DMS53 treated with DMSO at 0.1 percent for 48 hours (cell line): ENCODE results near the gene FNDC8.
A peak's percentile ranks its signal among the peaks of the same experiment; 100 is the strongest.
"Not testable (repeated sequence)": the region's sequence is repeated elsewhere in the genome, so short reads cannot be mapped to it uniquely, and the experiment has no call there.

Experiments used
- DNase-seq: peaks from one replicate; lab custom pipeline; 2025; ENCODE audit not compliant: unreplicated experiment; lab: John Stamatoyannopoulos, UW

Gene FNDC8

DNA sequence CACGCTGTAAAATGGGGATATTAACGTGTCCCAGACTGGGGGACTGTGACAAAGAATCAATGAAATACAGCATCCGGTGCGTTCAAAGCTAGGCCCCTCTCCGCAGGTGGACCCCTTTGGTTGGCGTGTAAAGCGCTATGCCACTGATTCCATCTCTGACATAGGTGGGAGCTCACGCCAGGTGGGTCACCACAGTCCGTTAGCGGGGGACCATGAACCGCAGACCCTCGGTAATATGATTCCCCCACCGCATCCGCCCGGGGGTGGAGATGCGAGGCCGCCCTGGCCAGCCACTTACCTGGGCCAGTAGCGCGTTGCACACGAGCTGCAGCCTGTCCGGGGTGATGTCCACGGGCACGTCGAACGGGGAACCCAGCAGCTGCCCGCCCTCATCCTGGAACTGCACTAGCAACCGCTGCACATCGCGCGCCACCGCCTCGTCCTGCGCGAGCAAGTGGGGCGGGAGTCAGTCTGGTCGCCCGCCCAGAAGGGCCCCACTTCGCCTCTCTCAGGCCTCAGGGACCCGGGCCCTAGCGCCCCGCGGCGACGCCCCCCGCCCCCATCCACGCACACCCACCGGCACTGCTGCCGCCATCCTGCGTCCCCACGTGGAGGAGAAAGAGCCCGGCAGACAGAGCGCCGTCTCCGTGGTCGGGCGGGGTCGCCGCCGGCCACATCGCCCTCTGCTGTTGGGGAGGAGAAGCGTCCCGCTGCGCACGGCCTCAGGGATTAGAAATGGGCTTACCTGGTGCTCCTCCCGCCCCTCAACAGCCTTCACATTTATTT lies 20.5 kb downstream of the FNDC8 start, which contains the start of gene NLE1:
NLE1 (minus strand) TSS at position 623 of the 786 bp plus-strand sequence; CDS start at position 595, 28 bp downstream.
- DNase-seq, result peak; percentile 36

DNA sequence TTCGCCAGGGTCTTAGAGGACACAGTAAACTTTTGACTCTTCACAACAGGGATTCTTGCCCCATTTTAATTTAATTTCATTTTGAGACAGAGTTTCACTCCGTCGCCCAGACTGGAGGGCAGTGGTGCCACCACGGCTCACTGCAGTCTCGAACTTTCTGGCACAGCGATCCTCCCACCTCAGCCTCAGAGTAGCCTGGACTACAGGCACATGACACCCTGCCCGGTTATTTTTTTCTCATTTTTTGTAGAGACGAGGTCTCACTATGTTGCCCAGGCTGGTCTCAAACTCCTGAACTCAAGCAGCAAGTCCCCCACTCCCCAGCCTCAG lies 21.0 kb downstream of the FNDC8 start:
- DNase-seq, result no peak

DNA sequence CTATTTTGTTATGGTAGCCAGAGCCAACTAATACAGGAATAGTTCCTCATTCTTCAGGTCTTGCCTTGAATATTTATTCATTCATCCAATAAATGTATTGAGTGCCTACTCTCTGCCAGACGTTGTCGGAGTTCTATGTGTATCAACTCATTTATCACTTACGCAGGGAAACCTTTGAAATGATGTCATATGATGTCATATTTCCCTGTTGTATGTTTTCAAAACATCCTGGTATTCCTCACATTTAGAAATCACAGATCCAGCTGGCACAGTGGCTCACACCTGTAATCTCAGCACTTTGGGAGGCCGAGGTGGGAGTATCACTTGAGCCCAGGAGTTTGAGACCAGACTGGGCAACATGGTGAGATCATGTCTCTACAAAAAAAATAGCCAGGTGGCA lies 23.4 kb downstream of the FNDC8 start:
- no peak for DNase-seq

DNA sequence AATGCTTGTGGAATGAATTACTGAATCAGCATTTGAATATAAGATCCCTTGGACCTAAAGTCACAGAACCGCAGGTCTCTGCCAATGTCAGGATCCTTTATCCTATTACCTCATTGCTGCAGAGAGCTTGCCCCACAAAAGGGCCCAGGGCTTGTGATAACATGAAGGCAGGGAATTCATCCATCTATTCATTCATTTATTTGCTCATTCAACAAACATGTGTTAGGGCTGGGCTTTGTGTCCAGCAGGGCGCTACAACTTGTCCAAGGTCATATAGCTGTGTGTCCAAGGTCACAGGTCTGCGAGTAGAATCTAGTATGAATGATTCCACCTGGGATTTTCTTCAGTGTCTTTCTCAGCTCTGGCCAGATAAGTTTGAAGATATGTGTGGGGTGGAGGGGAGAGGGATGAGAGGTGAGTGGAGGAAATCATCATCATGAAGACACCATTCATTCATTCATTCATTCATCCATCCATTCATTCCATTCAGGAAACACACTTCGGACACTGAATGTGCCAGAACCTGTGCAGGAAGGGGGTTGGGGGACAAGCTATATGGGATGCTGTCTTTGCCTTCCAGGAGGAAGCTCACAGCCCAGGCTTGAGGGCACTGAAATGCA lies 24.9 kb downstream of the FNDC8 start:
- no peak for DNase-seq

DNA sequence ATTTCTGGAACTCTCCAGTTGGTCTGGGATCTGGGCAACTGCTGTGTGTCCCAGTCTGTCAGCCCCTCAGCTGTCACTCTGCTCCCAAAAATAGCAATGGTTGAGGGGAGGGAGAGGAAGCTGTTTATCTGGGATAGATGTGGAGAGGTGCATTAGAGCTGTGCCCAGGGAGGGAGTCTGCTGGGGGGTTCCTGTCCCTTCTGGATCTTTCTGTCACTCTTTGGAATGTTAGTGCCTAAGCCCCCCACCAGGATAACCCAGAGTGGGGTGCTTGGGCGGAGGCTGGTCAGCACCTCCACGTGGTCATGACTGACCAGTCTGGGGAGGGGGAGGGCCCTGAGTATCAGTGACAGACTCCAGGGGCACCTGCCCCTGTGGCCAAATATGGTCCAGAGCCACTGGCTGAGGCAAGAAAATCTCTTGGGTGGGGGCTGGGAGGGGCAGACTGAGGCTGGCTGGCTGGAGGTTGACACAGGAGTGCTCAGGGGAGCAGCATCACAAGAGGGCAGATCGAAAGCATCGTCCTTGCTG lies 26.0 kb downstream of the FNDC8 start, which contains the start of gene UNC45B:
UNC45B (plus strand) TSS at position 443 of the 531 bp plus-strand sequence. CDS start 447 bp downstream, outside the sequence.
- DNase-seq, result no peak

DNA sequence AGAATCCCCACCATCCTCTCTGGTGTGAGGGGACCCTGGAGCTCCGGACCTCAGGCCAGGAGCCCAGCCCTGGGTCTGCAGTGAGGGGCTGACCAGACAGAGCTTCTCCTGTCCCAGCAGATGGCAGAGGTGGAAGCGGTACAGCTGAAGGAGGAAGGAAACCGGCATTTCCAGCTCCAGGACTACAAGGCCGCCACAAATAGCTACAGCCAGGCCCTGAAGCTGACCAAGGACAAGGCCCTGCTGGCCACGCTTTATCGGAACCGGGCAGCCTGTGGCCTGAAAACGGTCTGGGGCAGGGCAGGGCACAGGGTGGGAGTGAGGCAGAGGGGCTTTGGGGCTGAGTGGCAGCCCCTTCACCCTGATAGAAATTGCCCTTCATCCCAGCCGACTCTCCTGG lies 26.7 kb downstream of the FNDC8 start:
- DNase-seq, result no peak

DNA sequence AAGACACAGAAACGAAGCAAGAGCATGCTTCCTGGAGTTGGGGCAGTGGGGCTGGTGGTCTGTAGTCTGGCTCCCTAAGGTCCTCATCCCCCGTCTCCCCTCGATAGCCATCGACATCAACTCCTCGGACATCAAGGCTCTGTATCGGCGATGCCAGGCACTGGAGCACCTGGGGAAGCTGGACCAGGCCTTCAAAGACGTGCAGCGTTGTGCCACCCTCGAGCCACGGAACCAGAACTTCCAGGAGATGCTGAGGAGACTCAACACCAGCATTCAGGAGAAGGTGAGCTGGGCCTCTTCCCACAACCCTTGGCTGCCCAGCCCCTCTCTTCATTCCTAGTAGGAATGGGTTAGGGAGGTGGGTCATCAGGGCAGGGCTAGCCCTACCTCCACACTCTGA lies 28.5 kb downstream of the FNDC8 start:
- no peak for DNase-seq

DNA sequence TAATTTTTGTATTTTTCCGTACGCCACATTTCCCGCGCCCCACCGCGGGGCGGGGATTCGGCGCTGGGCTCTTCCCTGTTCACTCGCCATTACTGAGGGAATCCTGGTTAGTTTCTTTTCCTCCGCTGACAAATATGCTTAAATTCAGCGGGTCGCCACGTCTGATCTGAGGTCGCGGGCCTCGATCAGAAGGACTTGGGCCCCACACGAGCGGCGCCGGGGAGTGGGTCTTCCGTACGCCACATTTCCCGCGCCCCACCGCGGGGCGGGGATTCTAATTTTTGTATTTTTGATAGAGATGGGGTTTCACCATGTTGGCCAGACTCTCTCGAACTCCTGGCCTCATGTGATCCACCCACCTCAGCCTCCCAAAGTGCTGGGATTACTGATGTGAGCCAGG lies 29.7 kb downstream of the FNDC8 start:
- not testable (repeated sequence) for DNase-seq

DNA sequence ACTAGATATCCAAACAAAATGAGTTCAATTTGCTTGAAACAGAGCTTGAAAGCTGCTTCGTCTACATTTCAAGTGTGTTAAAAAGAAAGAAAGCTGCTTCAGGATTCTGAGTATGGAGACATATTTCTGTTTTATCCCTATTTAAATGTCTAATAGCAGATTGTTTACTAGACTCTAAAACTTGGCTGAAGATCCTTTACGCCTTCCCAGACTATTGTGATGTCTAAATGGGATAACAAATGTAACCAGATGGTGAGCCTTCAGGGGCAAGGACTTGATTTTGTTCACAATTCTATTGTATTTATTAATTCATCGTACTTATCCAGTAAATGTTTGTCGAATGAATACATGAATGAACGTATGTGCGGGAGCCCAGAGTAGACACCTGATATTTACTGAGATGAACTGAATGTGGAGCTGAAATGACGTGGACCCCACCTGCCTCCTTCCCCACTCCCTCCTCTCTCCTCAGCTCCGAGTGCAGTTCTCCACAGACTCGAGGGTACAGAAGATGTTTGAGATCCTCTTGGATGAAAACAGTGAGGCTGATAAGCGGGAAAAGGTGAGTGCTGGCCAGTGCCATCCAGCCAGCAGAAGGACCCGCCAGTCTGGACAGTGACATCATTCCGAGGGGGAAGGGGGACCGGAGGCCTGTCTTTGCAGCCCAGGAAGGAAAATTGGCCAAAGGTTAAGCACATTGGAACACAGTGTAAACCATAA lies 31.2 kb downstream of the FNDC8 start:
- DNase-seq, result no peak

DNA sequence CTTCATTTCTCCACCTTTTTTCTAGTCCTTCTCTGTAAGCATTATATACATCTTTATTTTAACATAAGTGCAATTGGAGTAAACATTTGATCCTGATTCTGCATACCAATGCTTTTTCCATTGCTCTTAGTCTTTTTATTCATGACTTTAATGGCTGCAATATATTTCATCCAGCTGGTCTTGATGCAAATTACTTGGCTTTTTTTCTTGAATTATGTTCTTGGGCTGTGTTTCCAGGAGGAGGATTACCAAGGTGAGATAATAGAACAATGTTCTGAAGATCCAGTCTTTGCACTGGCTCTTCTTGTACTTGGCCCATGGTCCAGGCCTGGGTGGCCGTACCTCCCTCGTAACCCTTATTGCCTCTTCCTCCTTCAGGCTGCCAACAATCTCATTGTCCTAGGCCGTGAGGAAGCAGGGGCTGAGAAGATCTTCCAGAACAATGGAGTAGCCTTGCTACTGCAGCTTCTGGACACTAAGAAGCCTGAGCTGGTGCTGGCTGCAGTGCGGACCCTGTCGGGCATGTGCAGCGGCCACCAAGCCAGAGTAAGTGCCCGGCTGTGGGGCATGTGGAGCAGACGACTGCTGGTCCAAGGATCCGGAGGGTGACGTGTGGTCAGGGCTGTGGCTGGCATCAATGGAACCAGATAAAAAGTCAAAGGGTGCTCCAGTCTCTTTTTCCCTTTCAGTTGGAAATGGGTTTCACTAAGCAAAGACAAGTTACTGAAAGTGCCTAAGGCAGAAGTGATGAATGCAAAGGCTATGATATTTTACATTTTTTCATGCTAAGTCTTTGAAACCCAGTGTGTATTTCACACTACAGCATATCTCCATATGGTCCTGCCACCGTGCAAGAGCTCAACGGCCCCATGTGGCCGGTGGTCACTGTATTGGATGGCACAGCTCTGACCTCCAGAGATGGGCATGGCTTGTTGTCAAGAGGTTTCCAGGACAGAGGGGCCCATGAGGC lies 33.1 kb downstream of the FNDC8 start:
- DNase-seq, result no peak

DNA sequence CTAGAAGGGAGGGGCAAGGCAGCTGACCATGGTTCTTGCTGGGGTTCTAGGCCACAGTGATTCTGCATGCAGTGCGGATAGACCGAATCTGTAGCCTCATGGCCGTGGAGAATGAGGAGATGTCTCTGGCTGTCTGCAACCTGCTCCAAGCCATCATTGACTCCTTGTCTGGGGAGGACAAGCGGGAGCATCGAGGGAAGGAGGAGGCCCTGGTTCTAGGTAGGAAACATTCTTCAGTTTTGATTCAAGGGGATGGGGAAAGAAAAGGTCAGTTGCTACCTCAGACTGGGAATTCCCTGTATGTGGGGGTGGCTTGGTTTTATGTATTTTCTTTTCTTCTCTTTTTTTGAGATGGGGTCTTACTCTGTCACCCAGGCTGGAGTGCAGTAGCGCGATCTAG lies 33.8 kb downstream of the FNDC8 start:
- no peak for DNase-seq

DNA sequence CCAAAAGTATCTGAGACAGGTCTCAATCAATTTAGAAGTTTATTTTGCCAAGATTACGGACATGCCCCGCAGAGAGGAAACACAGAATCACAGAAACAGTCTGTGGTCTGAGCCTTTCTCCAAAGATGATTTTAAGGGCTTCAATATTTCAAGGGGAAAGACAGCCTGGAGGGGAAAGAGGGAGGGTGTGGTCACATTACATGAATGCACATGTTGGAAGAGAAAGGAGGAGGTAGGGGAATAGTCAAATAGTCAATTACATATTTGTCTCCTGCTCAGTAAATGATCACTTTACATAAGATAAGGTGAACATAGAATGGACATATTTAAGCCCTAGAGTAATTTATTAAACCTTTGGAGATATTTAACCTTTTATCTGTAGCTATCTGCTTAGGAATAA lies 38.5 kb downstream of the FNDC8 start:
- no peak for DNase-seq

DNA sequence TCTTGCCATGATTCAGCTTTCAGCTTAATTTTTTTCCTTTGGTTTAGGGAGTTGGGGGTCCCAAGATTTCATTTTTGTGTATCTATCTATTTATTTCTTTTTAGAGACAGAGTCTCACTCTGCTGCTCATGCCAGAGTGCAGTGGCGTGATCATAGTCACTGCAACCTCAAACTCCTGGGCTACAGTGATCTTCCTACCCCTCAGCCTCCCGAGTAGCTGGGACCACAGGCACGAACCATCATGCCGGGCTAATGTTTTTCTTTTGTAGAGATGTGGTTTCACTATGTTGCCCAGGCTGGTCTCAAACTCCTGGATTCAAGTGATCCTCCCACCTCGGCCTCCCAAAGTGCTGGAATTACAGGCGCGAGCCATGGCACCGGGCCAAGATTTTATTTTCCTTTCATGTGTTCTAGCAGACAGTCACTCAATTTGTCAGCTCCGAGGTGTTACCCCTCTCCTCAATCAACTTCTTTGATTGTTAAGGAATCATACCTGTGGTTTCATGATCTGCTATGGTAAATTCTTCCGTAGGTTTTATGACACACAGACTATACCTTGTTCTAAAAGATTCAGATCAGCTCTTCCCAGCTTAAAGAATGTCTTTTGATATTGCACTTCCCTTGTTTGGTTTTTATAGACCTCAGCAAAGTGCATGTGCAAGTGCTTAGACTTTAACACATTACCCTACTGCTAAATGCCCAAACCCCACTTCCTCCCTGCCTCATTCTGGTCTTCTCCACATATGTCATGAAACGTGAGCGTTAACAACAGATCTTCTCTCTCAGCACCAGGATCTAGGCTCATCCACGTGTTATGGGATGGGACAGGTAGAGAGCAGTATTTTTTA lies 39.2 kb downstream of the FNDC8 start:
- DNase-seq, result no peak

DNA sequence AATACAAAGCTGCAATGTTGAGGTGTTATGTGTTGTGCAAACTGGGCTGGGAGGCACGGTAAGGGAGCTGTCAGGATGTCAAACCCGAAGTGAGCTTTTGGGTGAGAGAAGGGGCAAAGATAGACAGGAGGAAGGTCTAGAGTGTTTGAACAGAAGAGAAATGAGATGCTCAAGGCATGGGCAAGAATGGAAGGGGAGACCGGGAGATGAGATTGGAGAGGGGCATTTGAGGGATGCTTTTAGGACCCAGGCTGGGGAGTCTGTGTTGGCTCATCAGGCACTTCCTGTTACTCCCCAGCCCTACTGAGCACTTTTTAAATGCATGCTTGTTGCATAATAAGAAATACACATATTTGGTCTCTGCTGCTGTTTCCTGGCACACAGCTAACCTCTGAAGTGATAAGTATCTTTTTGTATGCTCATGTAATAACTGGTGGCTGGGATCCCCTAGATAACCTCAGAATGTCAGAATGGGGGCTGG lies 39.9 kb downstream of the FNDC8 start:
- no peak for DNase-seq

DNA sequence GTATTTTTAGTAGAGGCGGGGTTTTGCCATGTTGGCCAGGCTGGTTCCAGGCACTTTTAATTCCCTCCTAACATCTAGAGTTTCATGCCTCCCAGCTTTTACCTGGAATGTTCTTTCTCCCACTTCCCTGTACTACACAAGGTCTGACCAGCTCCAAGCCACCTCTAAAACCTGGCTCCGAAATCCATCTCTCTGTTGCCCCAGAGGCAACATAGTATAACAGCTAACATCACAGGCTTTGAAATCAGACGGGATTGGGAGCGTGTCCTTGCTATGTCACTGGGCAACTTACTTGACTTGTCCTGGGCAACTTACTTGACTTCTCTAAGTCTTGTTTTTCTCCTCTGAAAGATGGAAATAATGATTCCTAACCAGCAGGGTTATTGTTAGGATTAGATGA lies 41.3 kb downstream of the FNDC8 start:
- DNase-seq, result no peak

DNA sequence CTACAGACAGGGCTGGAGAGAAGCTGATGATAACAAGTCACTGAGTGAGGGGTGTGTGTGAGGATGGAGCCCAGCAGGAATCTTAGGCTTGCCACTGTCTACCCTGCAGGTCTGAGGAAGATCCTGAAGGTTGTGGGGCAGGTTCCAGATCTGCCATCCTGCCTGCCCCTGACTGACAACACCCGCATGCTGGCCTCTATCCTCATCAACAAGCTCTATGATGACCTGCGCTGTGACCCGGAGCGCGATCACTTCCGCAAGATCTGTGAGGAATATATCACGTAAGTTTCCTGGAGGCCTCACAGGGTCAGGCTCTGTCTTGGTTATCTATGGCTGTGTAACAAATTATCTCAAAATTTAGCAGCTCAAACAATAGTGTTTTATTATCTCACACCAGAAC lies 42.5 kb downstream of the FNDC8 start:
- no peak for DNase-seq

DNA sequence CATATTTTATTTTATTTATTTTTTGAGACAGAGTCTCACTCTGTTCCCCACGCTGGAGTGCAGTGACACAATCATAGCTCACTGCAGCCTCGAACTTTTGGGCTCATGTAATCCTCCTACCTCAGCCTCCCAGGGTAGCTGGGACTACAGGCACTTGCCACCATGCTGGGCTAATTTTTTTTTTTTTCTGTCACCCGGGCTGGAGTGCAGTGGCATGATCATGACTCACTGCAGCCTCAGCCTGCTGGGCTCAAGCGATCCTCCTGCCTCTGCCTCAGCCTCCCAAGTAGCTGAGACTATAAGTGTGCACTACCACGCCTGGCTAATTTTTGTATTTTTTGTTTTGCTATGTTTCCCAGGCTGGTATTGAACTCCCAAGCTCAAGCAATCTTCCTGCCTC lies 43.3 kb downstream of the FNDC8 start:
- no peak for DNase-seq

DNA sequence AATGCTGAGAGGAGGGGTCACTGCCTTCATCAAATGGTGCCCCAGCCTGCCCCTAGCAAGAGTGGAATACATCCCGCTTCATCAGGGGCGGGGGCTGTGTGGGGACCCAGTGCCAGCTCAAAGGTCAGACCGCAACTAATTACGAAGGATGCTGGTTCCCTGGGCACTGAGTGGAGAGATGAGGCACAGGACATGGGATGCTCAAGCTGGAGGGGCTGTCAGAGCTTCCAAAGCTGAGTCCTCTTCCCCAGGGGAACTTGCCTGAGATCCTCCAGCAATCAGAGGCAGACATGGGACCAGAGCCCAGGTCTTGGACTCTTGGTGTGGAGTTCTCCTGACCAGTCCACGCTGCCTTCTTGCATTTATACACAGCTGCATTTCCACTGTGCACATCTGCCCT lies 45.1 kb downstream of the FNDC8 start:
- no peak for DNase-seq

DNA sequence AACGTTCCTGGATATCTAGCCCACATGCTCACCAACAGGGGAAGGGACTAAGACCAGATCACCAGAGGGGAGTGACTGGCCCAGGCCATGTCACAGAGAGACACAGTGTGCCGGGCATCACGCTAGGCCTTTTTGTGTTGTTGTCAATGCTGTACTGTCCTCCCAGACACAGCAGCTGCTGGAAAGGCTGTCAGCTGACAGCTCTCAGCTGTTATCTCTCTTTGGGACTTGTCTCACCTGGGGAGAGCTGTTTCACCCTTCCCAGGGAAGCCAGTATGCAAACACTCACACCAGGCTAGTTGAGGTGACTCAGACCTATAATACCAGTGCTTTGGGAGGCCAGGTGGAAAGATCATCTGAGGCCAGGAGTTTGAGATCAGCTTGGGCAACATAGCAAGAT lies 45.6 kb downstream of the FNDC8 start:
- peak; percentile 53 for DNase-seq

DNA sequence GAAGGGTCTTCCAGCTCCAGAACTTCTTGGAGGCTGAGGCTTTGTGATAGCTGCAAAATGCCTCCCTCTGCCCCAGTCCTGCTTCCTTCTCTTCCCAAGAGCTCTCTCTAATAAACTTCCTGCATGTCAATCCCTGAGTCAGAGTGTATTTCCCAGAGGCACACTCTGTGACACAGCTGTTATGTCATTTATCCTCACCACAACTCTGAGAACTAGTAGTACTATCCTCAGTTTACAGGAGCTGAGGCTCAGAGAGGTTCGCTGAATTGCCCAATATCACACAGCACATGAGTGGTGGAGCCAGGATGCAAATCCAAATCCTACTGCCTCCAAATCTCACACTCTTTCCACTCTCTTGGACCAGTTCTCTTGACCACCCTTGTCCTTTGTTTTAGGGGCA lies 46.3 kb downstream of the FNDC8 start:
- no peak for DNase-seq
